PC-9 (cell line): Measurements from ENCODE around the gene EYA4. TPM values are rescaled to one million over a fixed set of nuclear protein-coding genes. Genes with fewer than 3 reads are reported as not detected.

Experiments
- BruUV-seq: library from RNA; stranded (reverse); fragments of 400-500 nt; replicated peaks from 2 replicates; lab custom pipeline; 2021; lab: Mats Ljungman, UMichigan
- CTCF ChIA-PET: fragments of 300-600 bp; sonication (Branson Sonifier 250); formaldehyde crosslinking; loops from one replicate; lab custom pipeline; 2022; ENCODE audit warnings: antibody characterized with exemption; lab: Charles Lee
- POLR2A ChIA-PET: fragments of 300-600 bp; sonication (Branson Sonifier 250); formaldehyde crosslinking; loops from one replicate; lab custom pipeline; 2022; ENCODE audit warnings: antibody characterized with exemption; ENCODE audit not compliant: unreplicated experiment; lab: Charles Lee
- DNase-seq, 2 experiments: peaks; one replicate each; pipeline versions ENCODE4 v3.0.0 to v3.0.0-alpha.2; 2015 to 2022; ENCODE audit warnings: mixed read lengths in 1 of 2
- H2AFZ ChIP-seq: fragments of 200-600 bp; sonication (generic); 2 replicates; pipeline ENCODE4 v1.8.1; 2017; ENCODE audit warnings: antibody characterized with exemption
- H3F3A ChIP-seq: fragments of 200-600 bp; sonication (generic); 2 replicates; pipeline ENCODE4 v1.8.1; 2017; ENCODE audit warnings: antibody characterized with exemption, mild to moderate bottlenecking, low read depth; ENCODE audit not compliant: insufficient read depth
- H3K27ac ChIP-seq: fragments of 200-600 bp; sonication (generic); 2 replicates; pipeline ENCODE4 v1.6.1; 2016; ENCODE audit warnings: mixed run types
- H3K27me3 ChIP-seq: fragments of 200-600 bp; sonication (generic); 2 replicates; pipeline ENCODE4 v1.6.1; 2016; ENCODE audit warnings: low read depth, mixed run types; ENCODE audit not compliant: insufficient read depth
- H3K36me3 ChIP-seq: fragments of 200-600 bp; sonication (generic); 2 replicates; pipeline ENCODE4 v1.6.1; 2016; ENCODE audit warnings: low read depth, mixed run types
- H3K4me1 ChIP-seq: fragments of 200-600 bp; sonication (generic); replicated peaks from 2 replicates; pipeline ENCODE4 v1.6.1; 2016; ENCODE audit warnings: mixed run types; ENCODE audit not compliant: insufficient read depth
- H3K4me2 ChIP-seq: fragments of 200-600 bp; sonication (generic); 2 replicates; pipeline ENCODE4 v1.6.1; 2017; ENCODE audit warnings: mixed run types
- H3K4me3 ChIP-seq: fragments of 200-600 bp; sonication (generic); 2 replicates; pipeline ENCODE4 v1.6.1; 2016; ENCODE audit warnings: mixed run types
- H3K79me2 ChIP-seq: fragments of 200-600 bp; sonication (generic); 2 replicates; pipeline ENCODE4 v1.6.1; 2017; ENCODE audit warnings: low read depth, mixed run types
- H3K9me2 ChIP-seq: fragments of 200-600 bp; sonication (generic); 2 replicates; pipeline ENCODE4 v1.8.1; 2017; ENCODE audit warnings: mild to moderate bottlenecking; ENCODE audit not compliant: insufficient read depth
- H3K9me3 ChIP-seq: fragments of 200-600 bp; sonication (generic); 2 replicates; pipeline ENCODE4 v1.8.1; 2016; ENCODE audit warnings: low read depth; ENCODE audit not compliant: insufficient read depth
- H4K20me1 ChIP-seq: fragments of 200-600 bp; sonication (generic); 2 replicates; pipeline ENCODE4 v1.8.1; 2017; ENCODE audit not compliant: insufficient read depth
- CTCF ChIP-seq: fragments of 200-600 bp; sonication (generic); conservative IDR thresholded peaks from 2 replicates; pipeline ENCODE4 v1.6.1; 2017; ENCODE audit warnings: mixed run types, antibody characterized with exemption, mild to moderate bottlenecking, moderate library complexity
- EZH2 ChIP-seq: fragments of 200-600 bp; sonication (generic); IDR thresholded peaks from 2 replicates; pipeline ENCODE4 v1.8.0; 2017; ENCODE audit warnings: antibody characterized with exemption, low read depth
- intact Hi-C: fragments of 100-400 bp; cut with micrococcal nuclease; formaldehyde crosslinking; loops from one replicate; pipeline ENCODE4 v1.10.0; 2022; ENCODE audit not compliant: unreplicated experiment
- total RNA-seq: library from RNA; stranded (reverse); gene quantifications from 2 replicates; pipeline ENCODE4 v1.2.3, GENCODE V29; 2021

Gene EYA4
- total RNA-seq, 1 experiment from 2014 or later = 9.8 TPM

- Histone ChIP-seq H3K4me2 (no peak overlapping the region), H3K4me1 (no peaks in the 10 kb centered on the region), H3K27me3 (no peaks in the 10 kb centered on the region), H3K9me3 (no peaks in the 10 kb centered on the region), H4K20me1 (no peaks in the 10 kb centered on the region; the same call in 1 of the 2 replicates), H3F3A (no peaks in the 10 kb centered on the region), H3K27ac (no peak overlapping the region), H3K36me3 (no peaks in the 10 kb centered on the region), H3K4me3 (no peak overlapping the region), H2AFZ (no peak overlapping the region), H3K9me2 (no peaks in the 10 kb centered on the region), H3K79me2 (no peaks in the 10 kb centered on the region)
- ChIA-PET POLR2A (no interaction called here), CTCF (no interaction called here)
- no peak for TF ChIP-seq EZH2
- no peak for TF ChIP-seq CTCF
- no peak for DNase-seq
- BruUV-seq = no TSS peak
- intact Hi-C loops = no loop called here
Observed at GRCh38 chr6:133399426-133399825, 158.3 kb downstream of the EYA4 start.

GRCh38 chr6:133404151-133404550, 163.0 kb downstream of the EYA4 start:
- H4K20me1 ChIP-seq = no peaks in the 10 kb centered on the region
- H3K4me3 ChIP-seq = no peak overlapping the region
- H3K9me2 ChIP-seq = no peaks in the 10 kb centered on the region
- no peaks in the 10 kb centered on the region for H3K36me3 ChIP-seq
- no peak overlapping the region for H2AFZ ChIP-seq
- intact Hi-C loops = no loop called here
- no peak overlapping the region for H3K27ac ChIP-seq
- no peaks in the 10 kb centered on the region for H3K4me1 ChIP-seq
- POLR2A ChIA-PET = no interaction called here
- no peak for TF ChIP-seq EZH2
- TF ChIP-seq CTCF = no peak
- H3K79me2 ChIP-seq = no peaks in the 10 kb centered on the region
- H3K4me2 ChIP-seq = no peak overlapping the region
- H3K9me3 ChIP-seq = no peaks in the 10 kb centered on the region
- BruUV-seq = no TSS peak
- no peaks in the 10 kb centered on the region for H3K27me3 ChIP-seq
- CTCF ChIA-PET = no interaction called here
- no peak for DNase-seq
- H3F3A ChIP-seq = no peaks in the 10 kb centered on the region

GRCh38 chr6:133404728-133405127, 163.6 kb downstream of the EYA4 start:
- Histone ChIP-seq H3K4me3 (no peak overlapping the region), H3K27ac (no peak overlapping the region), H3K9me2 (no peaks in the 10 kb centered on the region), H3F3A (no peaks in the 10 kb centered on the region), H3K27me3 (no peaks in the 10 kb centered on the region), H3K9me3 (no peaks in the 10 kb centered on the region), H3K4me2 (no peak overlapping the region), H4K20me1 (no peaks in the 10 kb centered on the region), H3K79me2 (no peaks in the 10 kb centered on the region), H3K4me1 (no peaks in the 10 kb centered on the region), H2AFZ (no peak overlapping the region), H3K36me3 (no peaks in the 10 kb centered on the region)
- BruUV-seq = no TSS peak
- TF ChIP-seq CTCF (no peak), EZH2 (no peak)
- intact Hi-C loops = loop anchor here (5.0 kb wide), 1 partner anchor 277 kb away; no protein-coding TSS in a partner anchor
- no peak for DNase-seq
- CTCF ChIA-PET = no interaction called here
- POLR2A ChIA-PET = no interaction called here
